Brain pericyte (primary cell): ENCODE data around the gene PANX1.
"Not testable (repeated sequence)": the region's sequence is repeated elsewhere in the genome, so short reads cannot be mapped to it uniquely, and the experiment has no call there.

ENCODE experiments used
- DNase-seq: peaks from one replicate; pipeline ENCODE4 v3.0.0-alpha.2; 2012; ENCODE audit warnings: low read depth, low spot score

The PANX1 gene, protein sequence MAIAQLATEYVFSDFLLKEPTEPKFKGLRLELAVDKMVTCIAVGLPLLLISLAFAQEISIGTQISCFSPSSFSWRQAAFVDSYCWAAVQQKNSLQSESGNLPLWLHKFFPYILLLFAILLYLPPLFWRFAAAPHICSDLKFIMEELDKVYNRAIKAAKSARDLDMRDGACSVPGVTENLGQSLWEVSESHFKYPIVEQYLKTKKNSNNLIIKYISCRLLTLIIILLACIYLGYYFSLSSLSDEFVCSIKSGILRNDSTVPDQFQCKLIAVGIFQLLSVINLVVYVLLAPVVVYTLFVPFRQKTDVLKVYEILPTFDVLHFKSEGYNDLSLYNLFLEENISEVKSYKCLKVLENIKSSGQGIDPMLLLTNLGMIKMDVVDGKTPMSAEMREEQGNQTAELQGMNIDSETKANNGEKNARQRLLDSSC

DNA sequence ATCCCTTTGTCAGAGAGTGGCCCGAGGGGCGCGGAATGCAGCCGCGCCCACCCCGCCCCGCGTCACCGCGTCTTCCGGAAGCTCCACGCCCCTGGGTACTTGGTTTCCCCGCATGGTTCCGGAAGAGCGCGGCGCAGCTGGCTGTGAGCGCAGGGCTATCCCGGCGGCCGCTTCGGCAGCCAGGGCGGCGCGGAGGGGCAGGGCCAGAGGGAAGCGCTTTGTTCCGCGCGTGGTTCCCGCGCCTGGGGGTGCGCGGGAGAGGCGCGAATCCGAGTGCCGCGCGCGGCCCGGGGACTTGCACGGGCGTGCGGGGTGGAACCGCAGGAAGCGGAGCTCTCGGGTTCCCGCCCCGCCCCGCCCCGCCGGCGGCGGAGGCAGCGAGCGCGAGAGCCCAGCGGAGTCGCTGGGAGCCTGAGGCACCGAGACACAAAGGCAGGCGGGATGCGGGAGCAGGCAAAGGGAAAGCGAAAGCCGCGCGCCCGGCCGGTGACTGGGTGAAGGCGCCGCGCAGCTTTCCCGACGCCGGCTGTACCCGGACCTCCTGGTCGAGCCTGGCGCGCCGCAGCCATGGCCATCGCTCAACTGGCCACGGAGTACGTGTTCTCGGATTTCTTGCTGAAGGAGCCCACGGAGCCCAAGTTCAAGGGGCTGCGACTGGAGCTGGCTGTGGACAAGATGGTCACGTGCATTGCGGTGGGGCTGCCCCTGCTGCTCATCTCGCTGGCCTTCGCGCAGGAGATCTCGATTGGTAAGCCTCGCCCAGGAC is at the start of gene PANX1:
Gene PANX1 (plus strand): TSS at position 96 of the 766 bp plus-strand sequence. CDS start 472 bp downstream, at position 568.
- DNase-seq = no peak

DNA sequence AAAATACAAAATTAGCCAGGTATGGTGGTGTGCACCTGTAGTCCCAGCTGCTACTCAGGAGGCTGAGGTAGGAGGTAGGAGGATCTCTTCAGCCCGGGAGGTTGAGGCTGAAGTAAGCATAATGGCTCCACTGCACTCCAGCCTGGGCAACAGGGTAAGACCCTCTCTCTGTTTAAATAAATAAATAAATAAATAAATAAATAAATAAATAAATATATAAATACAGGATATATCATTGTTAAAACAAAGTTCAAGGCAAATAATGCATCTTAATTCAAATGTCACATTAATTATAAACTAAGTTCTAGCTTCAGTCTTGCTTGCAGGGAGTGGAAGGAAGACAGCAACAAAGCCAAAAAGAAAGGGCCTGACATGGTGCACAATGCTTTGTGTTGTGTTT is 44.5 kb upstream of the PANX1 start:
- no peak for DNase-seq

GRCh38 chr11:94088906-94089305 is 39.7 kb upstream of the PANX1 start:
- no peak for DNase-seq

GRCh38 chr11:94089341-94089740 is 39.3 kb upstream of the PANX1 start:
- no peak for DNase-seq

- no peak for DNase-seq
These were observed 38.2 kb upstream of the PANX1 start for GRCh38 chr11:94090401-94090800.

DNA sequence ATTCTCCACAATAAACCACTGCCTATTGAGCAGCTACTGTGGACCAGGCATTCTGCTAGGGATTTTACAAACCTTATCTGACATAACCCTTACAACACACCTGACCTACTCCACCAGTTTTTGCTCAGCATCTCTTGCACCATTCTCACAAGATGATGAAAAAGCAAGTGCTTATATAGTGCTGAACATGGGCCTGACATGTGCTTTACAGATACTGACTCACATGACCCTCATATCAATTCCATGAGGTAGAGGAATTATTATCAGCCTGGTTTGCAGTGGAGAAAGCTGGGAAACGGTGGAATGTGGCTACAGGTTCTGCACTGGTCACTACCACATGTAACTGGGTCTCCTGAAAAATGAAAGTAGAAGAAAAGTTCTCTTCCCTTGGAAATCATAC is 37.5 kb upstream of the PANX1 start:
- no peak for DNase-seq

DNA sequence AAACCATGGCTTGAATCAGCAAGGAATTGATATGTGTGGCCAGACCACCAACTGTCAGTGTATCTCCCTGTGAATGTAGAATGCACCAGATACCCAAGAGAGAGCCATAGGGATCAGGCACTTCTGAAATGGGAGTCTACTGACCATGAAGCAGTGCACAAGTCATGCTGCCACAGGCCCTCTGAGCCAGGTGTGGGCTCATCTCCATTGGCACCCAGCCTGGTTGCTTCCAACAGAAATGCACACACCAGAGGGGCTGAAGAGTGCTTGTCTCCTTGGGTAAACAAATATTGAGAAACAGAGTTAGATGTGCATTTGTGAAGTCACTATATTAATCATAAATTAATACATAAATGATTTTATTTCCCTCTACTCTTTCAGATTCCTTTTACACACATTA is 28.4 kb upstream of the PANX1 start:
- no peak for DNase-seq

DNA sequence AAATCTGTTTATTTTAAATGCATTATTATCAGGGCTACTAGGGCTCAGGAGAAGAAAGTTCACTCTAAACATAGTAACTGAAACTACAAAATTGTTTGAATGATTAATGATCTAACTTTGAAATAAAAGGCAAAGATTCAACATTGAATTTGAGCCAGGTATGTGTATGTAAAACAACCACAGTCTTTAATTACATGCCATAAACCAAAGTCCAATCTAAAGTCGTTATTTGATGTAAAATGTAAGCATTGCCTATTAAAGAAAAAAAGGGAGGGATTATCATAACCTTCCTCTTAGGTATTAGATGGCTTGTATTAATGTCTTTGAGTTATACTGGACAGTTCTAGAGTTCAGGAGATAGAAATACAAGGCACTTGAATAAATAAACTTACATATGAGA is 25.2 kb upstream of the PANX1 start:
- DNase-seq = no peak

DNA sequence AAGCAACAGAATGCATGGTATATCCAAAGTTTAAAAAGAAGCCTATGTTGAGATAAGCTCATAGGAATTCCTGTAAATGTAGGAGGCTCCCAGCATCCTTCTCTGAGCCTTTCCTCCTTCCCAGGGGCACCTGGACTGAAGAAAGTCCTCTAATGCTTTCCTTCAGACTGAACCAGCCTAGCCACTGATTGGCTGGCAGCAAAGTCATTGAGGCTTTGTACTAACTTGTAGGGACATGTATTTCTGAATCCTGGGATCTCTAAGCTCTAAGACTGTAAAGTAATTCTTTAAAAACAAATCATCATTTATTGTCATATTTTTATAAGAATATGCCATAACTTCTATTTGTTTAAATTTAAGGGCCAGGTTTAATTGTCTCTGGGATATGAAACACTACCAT is 23.9 kb upstream of the PANX1 start:
- no peak for DNase-seq

DNA sequence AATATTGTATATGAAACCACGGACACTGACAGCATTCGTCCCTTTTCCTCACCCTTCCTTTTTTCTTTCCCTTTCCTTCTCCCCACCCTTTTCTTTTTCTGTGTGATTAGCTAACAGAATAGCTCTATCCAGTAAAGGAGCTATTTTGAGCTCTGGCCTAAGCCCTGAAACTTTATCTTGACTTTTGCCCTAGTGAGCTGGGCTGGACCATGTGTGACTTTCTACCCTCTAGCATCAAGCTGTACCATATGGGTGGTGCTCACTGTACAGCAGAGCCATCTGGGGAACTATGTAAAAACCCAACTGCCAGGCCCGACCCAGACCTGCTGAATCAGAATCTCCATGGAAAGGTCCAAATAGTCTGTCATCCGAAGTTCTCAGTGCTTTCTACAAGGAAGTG is 21.9 kb upstream of the PANX1 start:
- no peak for DNase-seq

- DNase-seq = no peak
These were observed 21.3 kb upstream of the PANX1 start for GRCh38 chr11:94107363-94107762.

DNA sequence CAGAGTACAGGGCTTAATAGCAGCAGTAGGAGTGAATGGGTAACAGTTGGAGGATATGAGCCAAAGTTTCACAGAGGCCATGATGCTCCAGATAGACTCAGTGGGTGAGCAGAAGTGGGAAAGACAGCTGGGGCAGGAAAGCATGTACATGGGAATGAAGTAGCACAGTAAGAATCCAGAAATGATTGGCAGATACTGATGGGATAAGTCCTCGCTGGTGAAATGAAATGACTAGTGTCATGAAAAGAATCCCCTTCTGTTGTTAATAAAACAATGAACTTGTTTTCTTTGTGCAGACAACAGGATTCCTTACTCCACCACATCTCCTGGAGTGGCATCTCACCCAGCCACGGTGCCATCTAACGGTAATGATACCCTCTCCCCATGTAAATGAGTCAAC is 17.4 kb upstream of the PANX1 start:
- DNase-seq = no peak

- no peak for DNase-seq
These were observed 17.0 kb upstream of the PANX1 start for GRCh38 chr11:94111660-94112059.

DNA sequence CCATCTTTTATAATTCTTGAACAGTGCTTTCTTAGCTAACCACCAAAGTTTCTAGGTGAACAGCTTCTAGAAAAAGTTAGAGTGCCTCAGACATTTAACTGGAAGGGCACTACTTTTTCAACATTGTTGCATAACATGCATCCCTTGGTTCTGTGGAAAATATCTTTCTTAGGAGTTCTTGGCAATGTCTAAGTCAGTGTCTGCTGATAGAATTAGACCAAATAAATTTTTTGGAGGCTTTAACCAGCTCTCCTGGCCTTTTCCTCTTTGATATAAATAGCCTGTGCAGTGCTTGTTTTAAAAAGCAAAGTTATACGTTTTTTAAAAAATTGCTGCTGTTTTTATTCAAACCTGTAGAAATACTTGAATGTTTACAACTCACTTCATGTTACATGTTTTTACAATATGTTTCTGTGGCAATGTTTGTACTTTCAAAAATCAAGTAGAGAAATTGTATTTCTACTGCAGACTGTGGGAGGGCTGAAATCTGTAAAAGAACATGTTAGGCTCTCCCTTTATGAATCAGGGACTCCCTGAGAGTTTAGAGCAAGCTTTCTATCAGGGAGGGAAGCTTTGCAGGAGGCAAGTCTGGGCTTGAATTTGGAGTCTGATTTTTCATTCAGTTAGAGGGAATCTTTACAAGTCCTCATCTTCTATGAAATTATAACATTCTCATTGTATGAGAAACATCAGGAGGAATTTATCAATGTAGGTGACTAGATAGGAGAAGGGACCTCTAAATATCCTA is 16.3 kb upstream of the PANX1 start:
- DNase-seq = no peak

DNA sequence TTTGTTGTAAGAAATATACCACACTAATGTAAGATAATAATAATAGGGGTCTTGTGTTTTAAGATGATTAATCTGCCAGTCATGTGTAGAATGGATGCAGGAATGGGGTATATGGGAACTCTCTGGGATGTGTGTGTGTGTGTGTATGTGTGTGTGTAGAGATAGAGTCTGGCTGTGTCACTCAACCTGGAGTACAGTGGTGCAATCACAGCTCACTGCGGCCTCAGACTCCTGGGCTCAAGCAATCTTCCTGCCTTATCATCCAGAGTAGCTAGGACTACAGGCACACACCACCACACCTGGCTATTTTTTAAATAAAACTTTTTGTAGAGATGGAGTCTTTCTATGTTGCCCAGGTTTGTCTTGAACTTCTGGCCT is 11.5 kb upstream of the PANX1 start:
- DNase-seq = no peak

- DNase-seq = no peak
These were observed 10.8 kb upstream of the PANX1 start for GRCh38 chr11:94117871-94118270.

DNA sequence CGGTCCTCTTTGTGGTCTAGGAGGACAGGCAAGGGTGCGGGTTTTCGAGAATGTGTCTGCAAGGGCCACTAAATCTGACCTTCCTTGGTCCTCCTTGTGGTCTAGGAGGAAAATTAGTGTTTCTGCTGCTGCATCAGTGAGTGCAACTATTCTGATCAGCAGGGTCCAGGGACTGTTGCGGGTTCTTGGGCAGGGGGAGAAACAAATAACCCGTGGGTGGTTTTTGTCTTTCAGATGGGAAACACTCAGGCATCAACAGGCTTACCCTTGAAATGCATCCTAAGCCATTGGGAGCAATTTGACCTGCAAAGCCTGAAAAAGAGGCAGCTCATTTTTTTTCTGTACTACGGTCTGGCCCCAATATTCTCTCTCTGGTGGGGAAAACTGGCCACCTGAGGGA is 9.0 kb upstream of the PANX1 start:
- DNase-seq = not testable (repeated sequence)

DNA sequence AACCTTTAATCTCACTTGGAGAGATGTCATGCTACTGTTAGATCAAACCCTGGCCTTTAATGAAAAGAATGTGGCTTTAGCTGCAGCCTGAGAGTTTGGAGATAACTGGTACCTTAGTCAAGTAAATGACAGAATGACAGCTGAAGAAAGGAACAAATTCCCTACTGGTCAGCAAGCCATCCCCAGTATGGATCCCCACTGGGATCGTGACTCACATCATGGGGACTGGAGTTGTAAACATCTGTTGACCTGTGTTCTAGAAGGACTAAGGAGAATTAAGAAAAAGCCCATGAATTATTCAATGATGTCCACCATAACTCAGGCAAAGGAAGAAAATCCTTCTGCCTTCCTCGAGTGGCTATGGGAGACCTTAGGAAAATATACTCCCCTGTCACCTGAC is 8.1 kb upstream of the PANX1 start:
- DNase-seq = not testable (repeated sequence)

DNA sequence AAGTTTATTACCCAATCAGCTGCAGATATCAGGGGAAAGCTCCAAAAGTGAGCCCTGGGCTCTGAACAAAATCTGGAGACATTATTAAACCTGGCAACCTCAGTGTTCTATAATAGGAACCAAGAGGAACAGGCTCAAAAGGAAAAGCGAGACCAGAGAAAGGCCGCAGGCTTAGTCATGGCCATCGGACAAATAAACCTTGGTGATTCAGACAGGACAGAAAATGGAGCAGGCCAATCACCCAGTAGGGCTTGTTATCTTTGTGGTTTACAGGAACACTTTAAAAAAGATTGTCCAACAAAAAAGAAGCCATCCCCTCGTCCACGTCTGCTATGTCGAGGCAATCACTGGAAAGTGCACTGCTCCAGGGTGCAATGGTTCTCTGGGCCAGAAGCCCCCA is 7.7 kb upstream of the PANX1 start:
- DNase-seq = no peak

GRCh38 chr11:94125407-94126115 is 3.1 kb upstream of the PANX1 start:
- DNase-seq = no peak

DNA sequence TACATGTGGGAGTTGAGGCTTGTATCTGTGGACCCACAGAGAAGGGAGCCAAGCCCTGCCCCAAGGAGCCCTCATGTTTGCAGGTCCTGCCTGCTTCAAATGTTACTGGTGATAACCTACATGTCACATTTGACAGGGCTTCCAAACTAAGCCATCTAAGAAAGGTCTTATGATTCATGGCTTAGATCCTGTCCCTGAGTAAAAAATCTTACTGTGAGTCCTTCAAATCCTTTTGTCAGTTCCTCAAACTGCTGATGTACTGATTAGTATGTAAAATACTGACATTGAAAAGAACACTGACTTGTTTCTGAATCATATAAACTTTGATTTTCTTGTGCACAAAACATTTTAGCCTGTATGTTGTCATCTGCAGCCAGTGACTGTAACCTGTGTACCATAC is 1.0 kb upstream of the PANX1 start:
- DNase-seq = no peak

- DNase-seq = no peak
These were observed 323 bp upstream of the PANX1 start for GRCh38 chr11:94128291-94128745.
